Measurements from ENCODE around the gene DOCK2.
"Not testable (repeated sequence)": the region's sequence is repeated elsewhere in the genome, so short reads cannot be mapped to it uniquely, and the experiment has no call there.

Gene DOCK2

GRCh38 chr5:170076211-170076610 lies 439.1 kb downstream of the DOCK2 start:
- DNase-seq, result no peak

DNA sequence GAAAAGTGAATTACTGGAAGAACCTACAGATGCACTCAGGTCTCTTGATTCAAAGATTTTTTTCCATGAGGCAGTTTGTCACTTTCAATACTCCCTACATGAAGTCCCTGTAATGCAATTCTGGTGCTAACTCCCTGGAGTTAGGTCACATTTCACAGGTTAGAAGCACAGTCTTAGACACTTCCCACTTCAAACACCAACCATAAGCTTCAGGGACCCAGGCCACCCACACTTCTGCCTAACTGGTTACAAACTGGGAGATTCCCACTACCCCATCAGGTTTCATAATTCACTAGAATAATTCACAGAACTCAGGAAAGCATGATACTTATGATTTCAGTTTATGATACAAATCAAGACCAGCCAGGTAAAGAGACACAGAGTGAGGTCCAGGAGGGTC lies 439.7 kb downstream of the DOCK2 start:
- no peak for DNase-seq

- no peak for DNase-seq
These were observed 440.5 kb downstream of the DOCK2 start for GRCh38 chr5:170077526-170077925.

DNA sequence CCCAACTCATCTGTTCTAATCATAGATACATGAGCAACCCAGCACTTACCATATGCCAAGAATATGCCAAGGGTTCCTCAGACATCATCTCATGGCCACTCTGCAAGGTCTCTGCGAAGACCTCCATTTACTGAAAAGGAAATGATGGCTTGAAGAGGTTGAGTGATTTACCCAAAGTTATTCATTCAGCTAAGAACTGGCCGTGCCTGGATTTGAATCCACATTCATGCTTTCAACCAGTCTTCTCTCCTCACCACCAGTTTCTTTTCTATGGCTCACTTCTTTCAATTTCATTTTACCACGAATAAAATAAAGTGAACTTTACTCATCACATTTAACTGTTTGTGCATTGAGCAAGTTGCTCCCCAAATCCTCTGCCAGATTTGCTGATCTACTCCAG lies 441.4 kb downstream of the DOCK2 start:
- DNase-seq, result no peak

GRCh38 chr5:170078931-170079330 lies 441.9 kb downstream of the DOCK2 start:
- no peak for DNase-seq

DNA sequence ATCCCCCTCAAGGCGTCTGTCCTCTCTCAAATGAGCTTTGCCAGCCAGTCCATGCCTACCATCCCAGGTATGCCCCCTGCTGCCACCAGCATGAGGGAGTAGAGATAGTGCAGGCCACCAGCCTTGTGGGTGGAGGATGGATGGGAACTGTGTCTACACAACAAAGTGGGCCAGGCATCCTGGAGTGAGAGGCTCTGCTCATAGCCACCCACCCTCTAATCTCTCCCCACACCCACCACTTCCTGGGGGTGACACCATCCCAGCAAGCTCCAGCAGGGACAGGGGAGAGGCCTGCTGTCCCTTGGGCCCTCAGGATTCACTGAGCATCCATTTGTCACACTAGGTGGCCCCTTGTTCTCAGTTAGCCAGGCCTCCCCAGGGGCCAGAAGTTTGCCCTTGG lies 443.1 kb downstream of the DOCK2 start:
- no peak for DNase-seq

GRCh38 chr5:170080786-170081445 lies 443.8 kb downstream of the DOCK2 start:
- DNase-seq, result no peak

- DNase-seq, result no peak
These were observed 444.5 kb downstream of the DOCK2 start for GRCh38 chr5:170081616-170082015.

GRCh38 chr5:170082701-170083100 lies 445.6 kb downstream of the DOCK2 start:
- no peak for DNase-seq

DNA sequence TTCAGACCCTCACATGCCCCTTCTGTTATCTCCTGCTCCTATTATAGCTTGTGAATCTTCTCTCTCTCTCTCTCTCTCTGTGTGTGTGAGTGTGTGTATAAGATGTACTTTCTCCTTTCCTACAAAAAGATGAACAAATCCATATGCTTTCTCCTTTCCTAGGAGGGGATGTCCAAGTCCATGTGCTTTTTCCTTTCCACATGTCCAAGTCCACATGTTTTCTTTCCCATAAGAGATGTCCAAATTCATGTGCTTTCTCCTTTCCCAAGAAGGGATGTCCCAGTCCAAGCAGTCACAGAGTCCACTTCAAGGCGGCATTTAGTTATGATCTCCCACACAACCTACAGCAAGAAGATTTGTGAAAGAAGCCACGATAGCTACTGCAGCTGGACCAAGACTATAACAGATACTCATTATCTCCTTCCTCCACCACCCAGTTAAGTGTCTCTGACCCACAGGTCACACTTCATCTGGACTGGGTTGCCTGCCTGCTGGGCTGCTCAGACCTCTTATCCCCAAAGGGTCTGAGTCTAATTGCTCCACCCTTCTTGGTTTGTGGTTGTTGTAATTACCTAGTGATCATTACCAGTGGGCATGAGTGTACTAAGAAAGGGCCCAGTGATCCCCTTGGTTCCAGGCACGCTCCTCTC lies 450.2 kb downstream of the DOCK2 start:
- no peak for DNase-seq

GRCh38 chr5:170092455-170093101 lies 455.5 kb downstream of the DOCK2 start:
- DNase-seq, result no peak

DNA sequence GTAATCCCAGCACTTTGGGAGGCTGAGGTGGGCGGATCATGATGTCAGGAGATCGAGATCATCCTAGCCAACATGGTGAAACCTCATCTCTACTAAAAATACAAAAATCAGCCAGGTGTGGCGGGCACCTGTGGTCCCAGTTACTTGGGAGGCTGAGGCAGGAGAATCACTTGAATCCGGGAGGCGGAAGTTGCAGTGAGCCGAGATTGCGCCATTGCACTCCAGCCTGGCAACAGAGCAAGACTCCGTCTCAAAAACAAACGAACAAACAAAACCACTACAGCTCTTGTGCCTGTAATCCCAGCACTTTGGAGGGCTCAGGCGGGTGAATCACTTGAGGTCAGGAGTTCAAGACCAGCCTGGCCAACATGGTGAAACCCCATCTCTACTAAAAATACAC lies 457.3 kb downstream of the DOCK2 start:
- not testable (repeated sequence) for DNase-seq

- peak; percentile 56 to 68 for DNase-seq
These were observed 458.6 kb downstream of the DOCK2 start for GRCh38 chr5:170095646-170096045.

- DNase-seq, result no peak
These were observed 460.9 kb downstream of the DOCK2 start for GRCh38 chr5:170097934-170098333.

DNA sequence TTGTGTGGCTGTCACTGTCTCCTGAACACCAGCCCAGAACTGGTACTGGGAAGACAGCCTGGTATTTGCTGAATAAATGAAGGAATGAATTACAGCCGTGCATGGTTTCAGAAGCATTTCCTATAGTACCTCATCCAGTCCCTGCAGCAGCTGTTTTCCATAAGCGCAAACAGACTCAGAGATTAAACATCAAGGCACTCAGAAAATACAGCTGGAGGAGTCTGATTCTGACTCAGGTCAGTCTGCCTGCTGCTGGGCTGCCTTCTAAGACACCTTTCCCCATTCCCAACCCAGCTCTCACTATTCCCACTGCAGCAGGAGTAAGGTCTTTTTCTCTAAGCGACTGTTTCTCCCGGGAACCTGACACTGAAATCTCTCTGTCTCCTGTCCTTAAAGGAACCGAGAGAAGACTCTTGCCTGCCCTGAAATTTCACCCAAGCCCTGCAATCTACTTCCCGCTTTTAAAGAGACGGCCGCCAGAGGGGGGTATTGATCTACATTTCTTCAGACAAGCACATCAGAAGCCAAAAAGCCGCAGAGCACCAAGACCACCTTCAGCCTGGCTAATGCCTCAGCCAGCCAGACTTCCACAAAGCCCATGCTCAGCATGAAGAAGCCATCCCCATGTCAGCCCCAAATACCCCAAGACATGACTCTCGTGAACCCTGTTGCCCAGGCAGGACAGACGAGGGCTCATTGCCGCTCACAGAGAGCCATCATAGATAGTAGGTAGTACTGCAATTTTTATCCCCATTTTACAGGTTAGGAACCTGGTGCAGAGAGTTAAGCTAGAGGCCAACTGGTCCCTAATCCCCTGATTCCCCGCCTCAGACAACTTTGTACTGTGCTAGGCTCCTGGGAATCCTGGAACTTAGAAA lies 463.2 kb downstream of the DOCK2 start:
- DNase-seq, result peak; percentile 56 to 65

- no peak for DNase-seq
These were observed 466.4 kb downstream of the DOCK2 start for GRCh38 chr5:170103447-170103846.

- no peak for DNase-seq
These were observed 467.2 kb downstream of the DOCK2 start for GRCh38 chr5:170104299-170104698.

DNA sequence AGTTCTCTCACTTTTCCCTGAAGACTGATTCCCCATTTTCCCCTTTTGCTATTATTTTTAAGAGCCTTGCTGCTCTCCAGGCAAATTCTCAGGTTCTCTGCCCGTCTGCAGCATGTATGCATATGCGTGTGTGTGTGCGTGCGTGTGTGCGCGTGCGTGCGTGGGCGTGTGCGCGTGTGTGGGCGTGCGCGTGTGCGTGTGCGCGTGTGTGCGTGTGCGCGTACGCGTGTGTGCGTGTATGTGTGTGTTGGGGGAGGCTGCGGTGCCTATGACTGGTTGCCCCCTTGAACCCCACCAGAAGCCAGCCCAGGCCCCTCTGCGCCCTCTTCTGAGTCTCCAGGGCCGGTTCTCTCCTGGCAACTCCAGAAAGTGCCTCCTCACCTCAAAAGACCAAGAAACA lies 467.6 kb downstream of the DOCK2 start:
- DNase-seq, result no peak

GRCh38 chr5:170105642-170106611 lies 468.9 kb downstream of the DOCK2 start, which contains the start of gene FOXI1:
TSS of gene FOXI1 (plus strand) at chr5:170105897. CDS start at chr5:170105958, 61 bp downstream.
- DNase-seq, result no peak

GRCh38 chr5:170107674-170108073 lies 470.6 kb downstream of the DOCK2 start:
- DNase-seq, result no peak

- DNase-seq, result no peak
These were observed 471.3 kb downstream of the DOCK2 start for GRCh38 chr5:170108266-170108785.
